ENCODE data around the gene MYNN. TPM values are rescaled to one million over a fixed set of nuclear protein-coding genes. Genes with fewer than 3 reads are reported as not detected.

Gene MYNN
- total and polyA plus RNA-seq, 2 of the 13 experiments (the other 11 are each of a cell fraction or from before 2014, with no cell fraction given), result 10.4 to 17.6 TPM

DNA sequence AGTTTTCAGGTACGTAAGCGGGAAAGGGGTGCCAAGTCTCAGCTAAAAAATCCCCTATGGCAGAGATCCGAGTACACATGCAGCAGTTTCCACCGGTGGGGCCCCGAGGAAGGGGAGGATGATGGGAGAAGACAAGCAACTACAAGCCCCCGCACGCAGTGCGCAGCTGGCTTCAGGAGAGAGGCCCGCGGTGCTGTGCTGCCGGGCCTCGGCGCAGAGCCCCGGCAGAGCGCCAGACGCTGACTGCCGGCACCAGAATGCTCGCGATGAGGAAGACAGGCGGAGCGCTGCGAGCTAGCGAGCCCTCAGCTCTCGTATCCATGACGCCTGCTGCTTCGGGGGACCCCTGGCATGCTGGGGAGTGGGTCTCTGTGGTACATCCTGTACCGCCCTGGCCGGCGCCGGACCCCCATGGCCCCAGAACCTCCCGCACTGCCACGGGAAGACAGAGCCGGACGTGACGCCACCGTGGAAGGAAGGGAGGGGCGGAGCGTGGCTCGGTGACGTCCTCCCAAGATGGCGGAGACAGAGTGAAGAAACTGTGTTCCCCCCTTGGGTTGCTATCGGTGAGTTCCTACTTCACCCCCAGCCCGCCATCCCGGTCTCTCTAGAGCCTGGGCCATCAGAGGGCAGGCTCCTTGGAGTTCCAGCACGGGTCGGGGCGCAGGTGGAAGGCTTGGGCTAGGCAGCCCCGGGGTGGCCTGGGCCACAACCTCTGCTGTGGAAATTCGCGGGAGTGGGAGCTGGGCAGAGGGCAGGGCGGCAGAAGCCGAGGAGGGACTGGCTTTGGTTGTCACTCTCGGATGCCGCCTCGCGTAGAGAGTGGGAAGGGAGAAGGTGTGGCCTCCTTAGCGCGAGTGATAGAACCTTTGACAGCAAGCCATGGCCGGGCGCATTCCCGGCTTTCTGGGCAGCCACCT is at the start of gene MYNN (continued):
- TF ChIP-seq MIXL1 (CRISPR knock-in tag; IDR thresholded peaks at IDR 0.05), result peak; percentile 65
- no peak for TF ChIP-seq NBN (conservative IDR thresholded peaks at IDR 0.05)
- no peak for TF ChIP-seq ZNF552 (CRISPR knock-in tag; IDR thresholded peaks at IDR 0.05; ENCODE audit: borderline replicate concordance)
- 0 out of 2 replicates have a peak, but pooled peaks have one; percentile 20 for TF ChIP-seq FOXO1 (CRISPR knock-in tag; IDR thresholded peaks at IDR 0.05)
- no peak for TF ChIP-seq ZNF703 (CRISPR knock-in tag; IDR thresholded peaks at IDR 0.05; ENCODE audit: borderline replicate concordance)
- TF ChIP-seq, protein P1, sequence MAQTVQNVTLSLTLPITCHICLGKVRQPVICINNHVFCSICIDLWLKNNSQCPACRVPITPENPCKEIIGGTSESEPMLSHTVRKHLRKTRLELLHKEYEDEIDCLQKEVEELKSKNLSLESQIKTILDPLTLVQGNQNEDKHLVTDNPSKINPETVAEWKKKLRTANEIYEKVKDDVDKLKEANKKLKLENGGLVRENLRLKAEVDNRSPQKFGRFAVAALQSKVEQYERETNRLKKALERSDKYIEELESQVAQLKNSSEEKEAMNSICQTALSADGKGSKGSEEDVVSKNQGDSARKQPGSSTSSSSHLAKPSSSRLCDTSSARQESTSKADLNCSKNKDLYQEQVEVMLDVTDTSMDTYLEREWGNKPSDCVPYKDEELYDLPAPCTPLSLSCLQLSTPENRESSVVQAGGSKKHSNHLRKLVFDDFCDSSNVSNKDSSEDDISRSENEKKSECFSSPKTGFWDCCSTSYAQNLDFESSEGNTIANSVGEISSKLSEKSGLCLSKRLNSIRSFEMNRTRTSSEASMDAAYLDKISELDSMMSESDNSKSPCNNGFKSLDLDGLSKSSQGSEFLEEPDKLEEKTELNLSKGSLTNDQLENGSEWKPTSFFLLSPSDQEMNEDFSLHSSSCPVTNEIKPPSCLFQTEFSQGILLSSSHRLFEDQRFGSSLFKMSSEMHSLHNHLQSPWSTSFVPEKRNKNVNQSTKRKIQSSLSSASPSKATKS (CRISPR knock-in tag; IDR thresholded peaks at IDR 0.05), result no peak
- TF ChIP-seq ZNF496 (CRISPR knock-in tag; IDR thresholded peaks at IDR 0.05; ENCODE audit: insufficient replicate concordance), result no peak
- TF ChIP-seq BCL6 (CRISPR knock-in tag; IDR thresholded peaks at IDR 0.05), result peak; percentile 5; the same call in 1 of the 2 replicates
- peak; percentile 74 for TF ChIP-seq GATAD2A (CRISPR knock-in tag; IDR thresholded peaks at IDR 0.05)
- TF ChIP-seq ARHGAP35 (CRISPR knock-in tag; IDR thresholded peaks at IDR 0.05; ENCODE audit: borderline replicate concordance), result peak; percentile 81; the same call in 1 of the 2 replicates
- no peak for TF ChIP-seq PLSCR1 (CRISPR knock-in tag; IDR thresholded peaks at IDR 0.05; ENCODE audit: borderline replicate concordance)
- TF ChIP-seq, protein P2, sequence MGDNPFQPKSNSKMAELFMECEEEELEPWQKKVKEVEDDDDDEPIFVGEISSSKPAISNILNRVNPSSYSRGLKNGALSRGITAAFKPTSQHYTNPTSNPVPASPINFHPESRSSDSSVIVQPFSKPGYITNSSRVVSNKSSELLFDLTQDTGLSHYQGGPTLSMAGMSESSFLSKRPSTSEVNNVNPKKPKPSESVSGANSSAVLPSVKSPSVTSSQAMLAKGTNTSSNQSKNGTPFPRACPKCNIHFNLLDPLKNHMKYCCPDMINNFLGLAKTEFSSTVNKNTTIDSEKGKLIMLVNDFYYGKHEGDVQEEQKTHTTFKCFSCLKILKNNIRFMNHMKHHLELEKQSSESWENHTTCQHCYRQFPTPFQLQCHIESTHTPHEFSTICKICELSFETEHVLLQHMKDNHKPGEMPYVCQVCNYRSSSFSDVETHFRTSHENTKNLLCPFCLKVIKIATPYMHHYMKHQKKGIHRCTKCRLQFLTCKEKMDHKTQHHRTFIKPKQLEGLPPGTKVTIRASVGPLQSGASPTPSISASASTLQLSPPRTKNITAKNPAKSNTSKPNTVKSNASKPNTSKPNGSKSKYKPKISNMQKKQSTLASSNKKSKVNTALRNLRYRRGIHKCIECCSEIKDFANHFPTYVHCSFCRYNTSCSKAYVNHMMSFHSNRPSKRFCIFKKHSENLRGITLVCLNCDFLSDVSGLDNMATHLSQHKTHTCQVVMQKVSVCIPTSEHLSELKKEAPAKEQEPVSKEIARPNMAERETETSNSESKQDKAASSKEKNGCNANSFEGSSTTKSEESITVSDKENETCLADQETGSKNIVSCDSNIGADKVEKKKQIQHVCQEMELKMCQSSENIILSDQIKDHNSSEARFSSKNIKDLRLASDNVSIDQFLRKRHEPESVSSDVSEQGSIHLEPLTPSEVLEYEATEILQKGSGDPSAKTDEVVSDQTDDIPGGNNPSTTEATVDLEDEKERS (CRISPR knock-in tag; IDR thresholded peaks at IDR 0.05), result peak; percentile 17; the same call in 1 of the 2 replicates
- peak; percentile 89 for TF ChIP-seq ZNF547 (CRISPR knock-in tag; IDR thresholded peaks at IDR 0.05)
- TF ChIP-seq ZFP41 (CRISPR knock-in tag; IDR thresholded peaks at IDR 0.05; ENCODE audit: borderline replicate concordance), result no peak
- TF ChIP-seq, protein P3, sequence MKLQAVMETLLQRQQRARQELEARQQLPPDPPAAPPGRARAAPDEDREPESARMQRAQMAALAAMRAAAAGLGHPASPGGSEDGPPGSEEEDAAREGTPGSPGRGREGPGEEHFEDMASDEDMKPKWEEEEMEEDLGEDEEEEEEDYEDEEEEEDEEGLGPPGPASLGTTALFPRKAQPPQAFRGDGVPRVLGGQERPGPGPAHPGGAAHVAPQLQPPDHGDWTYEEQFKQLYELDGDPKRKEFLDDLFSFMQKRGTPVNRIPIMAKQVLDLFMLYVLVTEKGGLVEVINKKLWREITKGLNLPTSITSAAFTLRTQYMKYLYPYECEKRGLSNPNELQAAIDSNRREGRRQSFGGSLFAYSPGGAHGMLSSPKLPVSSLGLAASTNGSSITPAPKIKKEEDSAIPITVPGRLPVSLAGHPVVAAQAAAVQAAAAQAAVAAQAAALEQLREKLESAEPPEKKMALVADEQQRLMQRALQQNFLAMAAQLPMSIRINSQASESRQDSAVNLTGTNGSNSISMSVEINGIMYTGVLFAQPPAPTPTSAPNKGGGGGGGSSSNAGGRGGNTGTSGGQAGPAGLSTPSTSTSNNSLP (IDR thresholded peaks at IDR 0.05; ENCODE audit: low read depth, low read length), result no peak
- TF ChIP-seq THAP9 (CRISPR knock-in tag; IDR thresholded peaks at IDR 0.05; ENCODE audit: borderline replicate concordance), result peak; percentile 91; the same call in 1 of the 2 replicates
- no peak for TF ChIP-seq ZNF136 (CRISPR knock-in tag; IDR thresholded peaks at IDR 0.05; ENCODE audit: low read depth)
- TF ChIP-seq PLRG1 (conservative IDR thresholded peaks at IDR 0.05), result no peak
